ENCODE data around the gene HINT1.

The HINT1 gene

GRCh38 chr5:131193106-131193505, 28.1 kb upstream of the HINT1 start:
- Histone ChIP-seq H4K20me1 (ENCODE audit: insufficient read depth, low read length, poor library complexity, severe bottlenecking) (no peaks in the 10 kb centered on the region), H3K79me2 (ENCODE audit: insufficient read depth, low read length) (no peaks in the 10 kb centered on the region), H3F3A (ENCODE audit: low read depth) (no peaks in the 10 kb centered on the region), H3K4me1 (ENCODE audit: insufficient read depth, low read length, poor library complexity, severe bottlenecking) (peaks cover 7% of the 10 kb centered on the region), H3K9me3 (ENCODE audit: insufficient read depth, low read depth, low read length) (no peaks in the 10 kb centered on the region), H3K4me2 (ENCODE audit: low read depth, low read length, poor library complexity, severe bottlenecking) (no peak overlapping the region), H3K27me3 (ENCODE audit: insufficient read depth, low read length, poor library complexity, severe bottlenecking) (no peaks in the 10 kb centered on the region), H2AFZ (ENCODE audit: low read length) (no peak overlapping the region), H3K9me2 (replicated peaks; ENCODE audit: low read depth, low read length) (no peaks in the 10 kb centered on the region), H3K36me3 (ENCODE audit: insufficient read depth, low read length) (no peaks in the 10 kb centered on the region), H3K9ac (ENCODE audit: low read depth, low read length, poor library complexity, severe bottlenecking) (no peak overlapping the region), H3K4me3 (ENCODE audit: low read length, poor library complexity, severe bottlenecking) (no peak overlapping the region)
- no peak for TF ChIP-seq EZH2phosphoT487 (IDR thresholded peaks at IDR 0.05; ENCODE audit: borderline replicate concordance)
- no peak for TF ChIP-seq CTCF (conservative IDR thresholded peaks at IDR 0.05; ENCODE audit: low read length)

- no peaks in the 10 kb centered on the region for H3K36me3 ChIP-seq (ENCODE audit: insufficient read depth, low read length)
- H3K9me2 ChIP-seq (replicated peaks; ENCODE audit: low read depth, low read length), result no peaks in the 10 kb centered on the region
- TF ChIP-seq CTCF (conservative IDR thresholded peaks at IDR 0.05; ENCODE audit: low read length), result no peak
- TF ChIP-seq EZH2phosphoT487 (IDR thresholded peaks at IDR 0.05; ENCODE audit: borderline replicate concordance), result no peak
- H3K27me3 ChIP-seq (ENCODE audit: insufficient read depth, low read length, poor library complexity, severe bottlenecking), result no peaks in the 10 kb centered on the region
- H3K79me2 ChIP-seq (ENCODE audit: insufficient read depth, low read length), result no peaks in the 10 kb centered on the region
- no peaks in the 10 kb centered on the region for H3K4me1 ChIP-seq (ENCODE audit: insufficient read depth, low read length, poor library complexity, severe bottlenecking)
- no peak overlapping the region for H3K4me2 ChIP-seq (ENCODE audit: low read depth, low read length, poor library complexity, severe bottlenecking)
- H3K4me3 ChIP-seq (ENCODE audit: low read length, poor library complexity, severe bottlenecking), result no peak overlapping the region
- H3K9ac ChIP-seq (ENCODE audit: low read depth, low read length, poor library complexity, severe bottlenecking), result no peak overlapping the region
- no peaks in the 10 kb centered on the region for H4K20me1 ChIP-seq (ENCODE audit: insufficient read depth, low read length, poor library complexity, severe bottlenecking)
- no peak overlapping the region for H2AFZ ChIP-seq (ENCODE audit: low read length)
- H3K9me3 ChIP-seq (ENCODE audit: insufficient read depth, low read depth, low read length), result no peaks in the 10 kb centered on the region
- H3F3A ChIP-seq (ENCODE audit: low read depth), result no peaks in the 10 kb centered on the region
Observed at GRCh38 chr5:131186561-131187256, 21.7 kb upstream of the HINT1 start.

- Histone ChIP-seq H3K9me2 (replicated peaks; ENCODE audit: low read depth, low read length) (no peaks in the 10 kb centered on the region), H3K9ac (ENCODE audit: low read depth, low read length, poor library complexity, severe bottlenecking) (no peak overlapping the region), H3K79me2 (ENCODE audit: insufficient read depth, low read length) (no peaks in the 10 kb centered on the region), H3K4me2 (ENCODE audit: low read depth, low read length, poor library complexity, severe bottlenecking) (no peak overlapping the region), H3K27me3 (ENCODE audit: insufficient read depth, low read length, poor library complexity, severe bottlenecking) (no peaks in the 10 kb centered on the region), H2AFZ (ENCODE audit: low read length) (no peak overlapping the region), H3K4me1 (ENCODE audit: insufficient read depth, low read length, poor library complexity, severe bottlenecking) (no peaks in the 10 kb centered on the region), H3K9me3 (ENCODE audit: insufficient read depth, low read depth, low read length) (no peaks in the 10 kb centered on the region), H3K4me3 (ENCODE audit: low read length, poor library complexity, severe bottlenecking) (no peak overlapping the region), H3F3A (ENCODE audit: low read depth) (no peaks in the 10 kb centered on the region), H4K20me1 (ENCODE audit: insufficient read depth, low read length, poor library complexity, severe bottlenecking) (no peaks in the 10 kb centered on the region), H3K36me3 (ENCODE audit: insufficient read depth, low read length) (no peaks in the 10 kb centered on the region)
- no peak for TF ChIP-seq CTCF (conservative IDR thresholded peaks at IDR 0.05; ENCODE audit: low read length)
- TF ChIP-seq EZH2phosphoT487 (IDR thresholded peaks at IDR 0.05; ENCODE audit: borderline replicate concordance), result no peak
Observed at GRCh38 chr5:131185523-131186104, 20.6 kb upstream of the HINT1 start.
